Stimulated activated CD4-positive, alpha-beta T cell treated with anti-CD3 and anti-CD28 coated beads, TNF-alpha, amount 100 ng/mL, for 48 hours (primary cell): Measurements from ENCODE around the gene SEMA3F.

Experiments
- DNase-seq, 3 donors: peaks; one replicate each; pipeline ENCODE4 v3.0.0-alpha.2; 2020; ENCODE audit warnings: low read depth in 3 of 3

SEMA3F gene

GRCh38 chr3:50132421-50133282, 22.5 kb upstream of the SEMA3F start:
- no peak for DNase-seq

- no peak for DNase-seq
Measured at GRCh38 chr3:50133283-50133615, 21.9 kb upstream of the SEMA3F start.

- no peak for DNase-seq
Measured at GRCh38 chr3:50134367-50134766, 20.8 kb upstream of the SEMA3F start.

GRCh38 chr3:50135964-50136363, 19.2 kb upstream of the SEMA3F start:
- DNase-seq, result no peak

GRCh38 chr3:50136714-50137405, 18.3 kb upstream of the SEMA3F start:
- no peak for DNase-seq

- DNase-seq, result no peak
Measured at GRCh38 chr3:50137531-50137930, 17.6 kb upstream of the SEMA3F start.

- DNase-seq, result no peak
Measured at GRCh38 chr3:50138266-50139200, 16.6 kb upstream of the SEMA3F start.

GRCh38 chr3:50139308-50139707, 15.8 kb upstream of the SEMA3F start:
- DNase-seq, result no peak

- no peak for DNase-seq
Measured at GRCh38 chr3:50139718-50140423, 15.3 kb upstream of the SEMA3F start.

- no peak for DNase-seq
Measured at GRCh38 chr3:50140990-50141389, 14.1 kb upstream of the SEMA3F start.

- DNase-seq, result no peak
Measured at GRCh38 chr3:50146316-50146901, 8.7 kb upstream of the SEMA3F start.

- no peak for DNase-seq
Measured at GRCh38 chr3:50147016-50147415, 8.1 kb upstream of the SEMA3F start.

GRCh38 chr3:50147447-50147846, 7.7 kb upstream of the SEMA3F start:
- DNase-seq, result no peak

- no peak for DNase-seq
Measured at GRCh38 chr3:50147861-50148260, 7.3 kb upstream of the SEMA3F start.

GRCh38 chr3:50150404-50150750, 4.7 kb upstream of the SEMA3F start:
- DNase-seq, result no peak

GRCh38 chr3:50150863-50151686, 4.0 kb upstream of the SEMA3F start:
- DNase-seq, result no peak

GRCh38 chr3:50151728-50152127, 3.4 kb upstream of the SEMA3F start:
- no peak for DNase-seq

GRCh38 chr3:50153782-50154475, 1.2 kb upstream of the SEMA3F start:
- DNase-seq, result no peak

GRCh38 chr3:50154476-50154839, 666 bp upstream of the SEMA3F start:
- DNase-seq, result no peak

GRCh38 chr3:50155491-50155878, 361 bp downstream of the SEMA3F start:
- no peak for DNase-seq
